WTC11 (cell line): ENCODE data around the gene ETV2.

Source experiments
- SP1 ChIP-seq: sonication (generic); formaldehyde crosslinking; conservative IDR thresholded peaks from 2 replicates; pipeline ENCODE4 v1.8.1; 2022; ENCODE audit warnings: missing genetic modification reagents
- ZNF232 ChIP-seq: sonication (generic); formaldehyde crosslinking; IDR thresholded peaks from 2 replicates; pipeline ENCODE4 v1.8.0; 2022; ENCODE audit warnings: mild to moderate bottlenecking, missing genetic modification reagents
- TF ChIP-seq, protein P1 (sequence below): fragments of 200-600 bp; IDR thresholded peaks from 2 replicates; pipeline ENCODE4 v1.8.0; 2022; ENCODE audit warnings: antibody characterized with exemption

DNA sequence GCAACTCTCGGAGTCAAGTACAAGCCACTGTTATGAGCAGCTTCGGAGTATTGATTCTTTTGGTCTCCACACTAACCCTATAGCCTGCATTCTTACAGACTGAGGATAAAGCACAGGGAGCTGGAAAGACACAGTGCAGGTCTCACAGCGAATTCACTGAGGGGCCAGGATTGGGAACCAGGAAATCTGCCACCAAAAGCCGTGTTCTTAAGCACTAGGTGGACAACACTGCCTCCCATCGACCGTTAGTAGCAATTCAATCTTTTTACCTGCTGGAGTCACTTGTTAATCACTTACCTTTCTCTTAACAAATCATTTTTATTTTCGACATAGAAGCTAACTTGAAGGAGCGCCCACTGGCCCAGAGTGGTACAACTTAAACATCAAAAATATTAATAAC, 49.3 kb upstream of the ETV2 start:
- TF ChIP-seq, protein P1, sequence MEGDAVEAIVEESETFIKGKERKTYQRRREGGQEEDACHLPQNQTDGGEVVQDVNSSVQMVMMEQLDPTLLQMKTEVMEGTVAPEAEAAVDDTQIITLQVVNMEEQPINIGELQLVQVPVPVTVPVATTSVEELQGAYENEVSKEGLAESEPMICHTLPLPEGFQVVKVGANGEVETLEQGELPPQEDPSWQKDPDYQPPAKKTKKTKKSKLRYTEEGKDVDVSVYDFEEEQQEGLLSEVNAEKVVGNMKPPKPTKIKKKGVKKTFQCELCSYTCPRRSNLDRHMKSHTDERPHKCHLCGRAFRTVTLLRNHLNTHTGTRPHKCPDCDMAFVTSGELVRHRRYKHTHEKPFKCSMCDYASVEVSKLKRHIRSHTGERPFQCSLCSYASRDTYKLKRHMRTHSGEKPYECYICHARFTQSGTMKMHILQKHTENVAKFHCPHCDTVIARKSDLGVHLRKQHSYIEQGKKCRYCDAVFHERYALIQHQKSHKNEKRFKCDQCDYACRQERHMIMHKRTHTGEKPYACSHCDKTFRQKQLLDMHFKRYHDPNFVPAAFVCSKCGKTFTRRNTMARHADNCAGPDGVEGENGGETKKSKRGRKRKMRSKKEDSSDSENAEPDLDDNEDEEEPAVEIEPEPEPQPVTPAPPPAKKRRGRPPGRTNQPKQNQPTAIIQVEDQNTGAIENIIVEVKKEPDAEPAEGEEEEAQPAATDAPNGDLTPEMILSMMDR = peak; percentile 43; the same call in 1 of the 2 replicates
- TF ChIP-seq ZNF232 (CRISPR knock-in tag) (no peak), SP1 (CRISPR knock-in tag) (no peak)
